HEK293 (cell line): ENCODE results near the gene LILRA5.

Experiments
- CTCF ChIA-PET: fragments of 350-600 bp; formaldehyde crosslinking; extraction: SDS; loops from one replicate; lab custom pipeline; 2021; ENCODE audit warnings: antibody characterized with exemption; lab: Yijun Ruan, JAX
- POLR2A ChIA-PET: fragments of 300-600 bp; formaldehyde crosslinking; extraction: SDS; loops from one replicate; lab custom pipeline; 2020; ENCODE audit warnings: antibody characterized with exemption, inconsistent platforms; lab: Yijun Ruan, JAX
- H3K27ac ChIP-seq: fragments of 200-500 bp; sonication (Bioruptor generic); 2 replicates; pipeline ENCODE4 v1.5.1; 2014; ENCODE audit warnings: low read depth, low read length, control low read depth, inconsistent platforms; ENCODE audit errors: extremely low read depth
- H3K36me3 ChIP-seq, 2 experiments: fragments of 200-500 bp in 1 of 2; sonication (Bioruptor generic) in 1 of 2; 1 replicate in 1 of 2; 2 replicates in 1 of 2; pipeline ENCODE4 v1.5.1; 2014 to 2017; ENCODE audit warnings: inconsistent platforms in 2 of 2, low read length in 2 of 2; ENCODE audit not compliant: control insufficient read depth in 2 of 2, insufficient read depth in 1 of 2
- H3K4me1 ChIP-seq: fragments of 200-500 bp; sonication (Bioruptor generic); 2 replicates; pipeline ENCODE4 v1.5.1; 2014; ENCODE audit warnings: mild to moderate bottlenecking, low read length, inconsistent platforms; ENCODE audit not compliant: control insufficient read depth, insufficient read depth
- H3K4me3 ChIP-seq: 2 replicates; pipeline ENCODE4 v1.5.1; 2011; ENCODE audit warnings: low read depth, mild to moderate bottlenecking, control low read depth, low read length, moderate library complexity
- H3K9me3 ChIP-seq: fragments of 200-500 bp; sonication (Bioruptor generic); 2 replicates; pipeline ENCODE4 v1.5.1; 2014; ENCODE audit warnings: low read depth, low read length, inconsistent platforms; ENCODE audit not compliant: control insufficient read depth, insufficient read depth
- HOXC10 ChIP-seq: sonication (generic); formaldehyde crosslinking; IDR thresholded peaks from 2 replicates; pipeline ENCODE4 v1.8.1; 2023; ENCODE audit warnings: mild to moderate bottlenecking, missing genetic modification reagents
- KLF1 ChIP-seq: fragments of 450-650 bp; formaldehyde crosslinking; IDR thresholded peaks from 2 replicates; pipeline ENCODE4 v1.5.1; 2016; ENCODE audit warnings: missing biosample characterization, missing genetic modification characterization
- KLF10 ChIP-seq: fragments of 450-650 bp; IDR thresholded peaks from 2 replicates; pipeline ENCODE4 v1.5.1; 2018; ENCODE audit warnings: missing biosample characterization, mild to moderate bottlenecking, missing genetic modification characterization
- SCRT2 ChIP-seq: fragments of 450-650 bp; formaldehyde crosslinking; IDR thresholded peaks from 2 replicates; pipeline ENCODE4 v1.5.1; 2016; ENCODE audit warnings: missing biosample characterization, missing genetic modification characterization
- SETDB1 ChIP-seq: IDR thresholded peaks from one replicate; pipeline ENCODE4 v1.6.1; 2017; ENCODE audit warnings: mild to moderate bottlenecking, low read length, moderate library complexity, mixed read lengths; ENCODE audit not compliant: insufficient read length
- SP2 ChIP-seq: fragments of 450-650 bp; formaldehyde crosslinking; IDR thresholded peaks from 2 replicates; pipeline ENCODE4 v1.5.1; 2016; ENCODE audit warnings: missing biosample characterization, missing genetic modification characterization
- TRIM28 ChIP-seq: IDR thresholded peaks from 2 replicates; pipeline ENCODE4 v1.6.1; 2011; ENCODE audit warnings: low read length, control low read depth, borderline replicate concordance
- ZEB2 ChIP-seq: fragments of 450-650 bp; formaldehyde crosslinking; IDR thresholded peaks from 2 replicates; pipeline ENCODE4 v1.5.1; 2016; ENCODE audit warnings: missing biosample characterization, missing genetic modification characterization
- ZFP37 ChIP-seq: fragments of 450-650 bp; formaldehyde crosslinking; IDR thresholded peaks from 2 replicates; pipeline ENCODE4 v1.5.1; 2016; ENCODE audit warnings: missing biosample characterization, missing genetic modification characterization
- ZFP69B ChIP-seq: fragments of 450-650 bp; formaldehyde crosslinking; IDR thresholded peaks from 2 replicates; pipeline ENCODE4 v1.5.1; 2016; ENCODE audit warnings: missing biosample characterization, missing genetic modification characterization
- ZNF112 ChIP-seq: fragments of 450-650 bp; formaldehyde crosslinking; IDR thresholded peaks from 2 replicates; pipeline ENCODE4 v1.5.0; 2017; ENCODE audit warnings: missing biosample characterization, missing genetic modification characterization
- ZNF133 ChIP-seq: fragments of 450-650 bp; formaldehyde crosslinking; IDR thresholded peaks from 2 replicates; pipeline ENCODE4 v1.5.1; 2016; ENCODE audit warnings: missing biosample characterization, missing genetic modification characterization
- ZNF155 ChIP-seq: fragments of 450-650 bp; formaldehyde crosslinking; IDR thresholded peaks from 2 replicates; pipeline ENCODE4 v1.5.1; 2016; ENCODE audit warnings: missing biosample characterization, missing genetic modification characterization
- ZNF169 ChIP-seq: fragments of 450-650 bp; formaldehyde crosslinking; IDR thresholded peaks from 2 replicates; pipeline ENCODE4 v1.5.1; 2016; ENCODE audit warnings: missing biosample characterization, missing genetic modification characterization
- ZNF280D ChIP-seq: fragments of 450-650 bp; formaldehyde crosslinking; IDR thresholded peaks from 2 replicates; pipeline ENCODE4 v1.5.1; 2016; ENCODE audit warnings: missing biosample characterization, missing genetic modification characterization
- ZNF391 ChIP-seq: fragments of 450-650 bp; formaldehyde crosslinking; IDR thresholded peaks from 2 replicates; pipeline ENCODE4 v1.5.1; 2016; ENCODE audit warnings: low read depth, missing biosample characterization, missing genetic modification characterization, borderline replicate concordance
- ZNF394 ChIP-seq: fragments of 450-650 bp; formaldehyde crosslinking; IDR thresholded peaks from 2 replicates; pipeline ENCODE4 v1.5.1; 2016; ENCODE audit warnings: missing biosample characterization, missing genetic modification characterization, mild to moderate bottlenecking, moderate library complexity, borderline replicate concordance
- ZNF416 ChIP-seq: fragments of 450-650 bp; formaldehyde crosslinking; IDR thresholded peaks from 2 replicates; pipeline ENCODE4 v1.5.1; 2016; ENCODE audit warnings: missing biosample characterization, missing genetic modification characterization
- ZNF501 ChIP-seq: fragments of 450-650 bp; formaldehyde crosslinking; IDR thresholded peaks from 2 replicates; pipeline ENCODE4 v1.5.1; 2016; ENCODE audit warnings: missing biosample characterization, missing genetic modification characterization
- ZNF521 ChIP-seq: fragments of 450-650 bp; formaldehyde crosslinking; IDR thresholded peaks from 2 replicates; pipeline ENCODE4 v1.5.1; 2017; ENCODE audit warnings: missing biosample characterization, mild to moderate bottlenecking, missing genetic modification characterization
- ZNF544 ChIP-seq: fragments of 450-650 bp; formaldehyde crosslinking; IDR thresholded peaks from 2 replicates; pipeline ENCODE4 v1.5.0; 2017; ENCODE audit warnings: missing biosample characterization, missing genetic modification characterization
- ZNF571 ChIP-seq: fragments of 450-650 bp; formaldehyde crosslinking; IDR thresholded peaks from 2 replicates; pipeline ENCODE4 v1.5.0; 2017; ENCODE audit warnings: missing biosample characterization, missing genetic modification characterization
- ZNF585B ChIP-seq: fragments of 450-650 bp; formaldehyde crosslinking; IDR thresholded peaks from 2 replicates; pipeline ENCODE4 v1.5.1; 2016; ENCODE audit warnings: missing biosample characterization, missing genetic modification characterization
- ZNF624 ChIP-seq: fragments of 450-650 bp; formaldehyde crosslinking; IDR thresholded peaks from 2 replicates; pipeline ENCODE4 v1.5.1; 2017; ENCODE audit warnings: missing biosample characterization, missing genetic modification characterization
- ZNF747 ChIP-seq: fragments of 450-650 bp; formaldehyde crosslinking; IDR thresholded peaks from 2 replicates; pipeline ENCODE4 v1.5.1; 2016; ENCODE audit warnings: missing biosample characterization, missing genetic modification characterization
- ZNF776 ChIP-seq: fragments of 450-650 bp; formaldehyde crosslinking; IDR thresholded peaks from 2 replicates; pipeline ENCODE4 v1.5.0; 2017; ENCODE audit warnings: missing biosample characterization, missing genetic modification characterization, borderline replicate concordance
- ZSCAN30 ChIP-seq: fragments of 450-650 bp; IDR thresholded peaks from 2 replicates; pipeline ENCODE4 v1.5.1; 2018; ENCODE audit warnings: missing biosample characterization, mild to moderate bottlenecking, missing genetic modification characterization, moderate library complexity
- TF ChIP-seq, protein P1 (sequence below): fragments of 450-650 bp; formaldehyde crosslinking; IDR thresholded peaks from 2 replicates; pipeline ENCODE4 v1.5.1; 2017; ENCODE audit warnings: missing biosample characterization, missing genetic modification characterization
- TF ChIP-seq, protein P2 (sequence below): fragments of 450-650 bp; formaldehyde crosslinking; IDR thresholded peaks from 2 replicates; pipeline ENCODE4 v1.5.1; 2016; ENCODE audit warnings: missing biosample characterization, missing genetic modification characterization
- TF ChIP-seq, protein P3 (sequence below): fragments of 450-650 bp; formaldehyde crosslinking; IDR thresholded peaks from 2 replicates; pipeline ENCODE4 v1.5.1; 2016; ENCODE audit warnings: missing biosample characterization, missing genetic modification characterization
- TF ChIP-seq, protein P4 (sequence below): fragments of 450-650 bp; IDR thresholded peaks from 2 replicates; pipeline ENCODE4 v1.5.1; 2018; ENCODE audit warnings: missing biosample characterization, mild to moderate bottlenecking, missing genetic modification characterization
- TF ChIP-seq, protein P5 (sequence below): fragments of 450-650 bp; formaldehyde crosslinking; IDR thresholded peaks from 2 replicates; pipeline ENCODE4; 2016; ENCODE audit warnings: missing biosample characterization, missing genetic modification characterization

LILRA5 gene

DNA sequence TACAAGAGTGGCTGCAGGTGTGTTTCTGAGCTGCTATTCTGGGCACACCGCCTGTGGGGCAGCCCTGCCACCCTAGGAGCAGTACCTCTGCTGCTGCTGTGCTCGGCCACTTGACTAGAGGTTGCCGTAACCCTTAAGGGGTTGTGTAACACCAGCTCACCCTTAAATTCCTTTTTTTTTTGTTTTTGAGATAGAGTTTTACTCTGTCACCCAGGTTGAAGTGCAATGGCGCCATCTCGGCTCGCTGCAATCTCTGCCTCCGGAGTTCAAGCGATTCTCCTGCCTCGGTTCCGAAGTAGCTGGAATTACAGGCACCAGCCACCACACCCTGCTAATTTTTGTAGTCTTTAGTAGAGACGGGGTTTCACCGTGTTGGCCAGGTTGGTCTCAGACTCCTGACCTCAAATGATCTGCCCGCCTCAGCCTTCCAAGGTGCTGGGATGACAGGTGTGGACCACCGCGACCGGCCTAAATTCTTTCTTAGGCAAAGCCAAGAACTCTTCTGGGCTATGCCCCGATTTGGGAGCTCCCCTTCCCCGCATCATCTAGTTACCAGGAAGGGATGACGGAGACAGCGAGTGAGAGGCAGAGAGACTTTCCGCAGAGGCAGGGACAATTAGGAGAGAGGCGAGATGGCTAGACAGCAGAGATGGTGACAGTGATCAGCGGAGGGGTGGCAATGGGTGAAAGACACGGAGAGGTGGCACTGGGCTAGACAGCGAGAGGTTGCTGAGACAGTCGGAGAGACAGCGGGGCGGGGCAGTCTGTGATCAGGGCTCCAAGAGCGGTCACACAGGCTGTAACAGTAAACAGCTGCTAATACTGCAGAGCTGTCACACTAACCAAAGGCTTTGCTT lies 4.4 kb upstream of the LILRA5 start (continued):
- TF ChIP-seq, protein P1, sequence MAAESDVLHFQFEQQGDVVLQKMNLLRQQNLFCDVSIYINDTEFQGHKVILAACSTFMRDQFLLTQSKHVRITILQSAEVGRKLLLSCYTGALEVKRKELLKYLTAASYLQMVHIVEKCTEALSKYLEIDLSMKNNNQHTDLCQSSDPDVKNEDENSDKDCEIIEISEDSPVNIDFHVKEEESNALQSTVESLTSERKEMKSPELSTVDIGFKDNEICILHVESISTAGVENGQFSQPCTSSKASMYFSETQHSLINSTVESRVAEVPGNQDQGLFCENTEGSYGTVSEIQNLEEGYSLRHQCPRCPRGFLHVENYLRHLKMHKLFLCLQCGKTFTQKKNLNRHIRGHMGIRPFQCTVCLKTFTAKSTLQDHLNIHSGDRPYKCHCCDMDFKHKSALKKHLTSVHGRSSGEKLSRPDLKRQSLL (tag by site-specific recombination) = no peak
- TF ChIP-seq ZNF624 (no peak), HOXC10 (CRISPR knock-in tag) (no peak)

GRCh38 chr19:54316746-54317107 lies 3.8 kb upstream of the LILRA5 start:
- CTCF ChIA-PET = interaction anchor here (0.5 to 2.3 kb wide), 6 partner anchors 8 to 144 kb away, joined by 3 to 10 read pairs (median 4); partner anchors contain the start of gene TMC4
- no peaks in the 10 kb centered on the region; the same call in 1 of the 2 replicates for H3K9me3 ChIP-seq

DNA sequence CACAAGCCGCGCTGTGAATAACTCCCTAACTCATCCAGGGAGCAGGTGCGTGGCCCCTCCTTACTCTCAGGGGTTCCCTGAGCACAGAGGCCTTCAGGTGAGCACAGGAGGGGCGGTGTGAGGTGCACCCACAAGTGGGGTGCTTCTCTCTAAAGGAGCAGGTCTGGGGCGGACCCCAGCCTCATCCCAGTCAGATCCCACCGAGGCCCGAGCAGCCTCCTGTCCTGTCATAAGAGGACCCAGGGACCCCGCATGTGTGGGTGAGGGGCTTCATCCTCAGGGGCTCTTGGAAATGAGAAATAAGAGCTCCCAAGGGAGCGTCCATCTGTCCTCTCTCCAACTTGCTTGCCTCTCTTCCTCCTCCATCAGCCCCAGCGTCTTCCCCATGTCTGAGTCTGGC lies 3.0 kb upstream of the LILRA5 start:
- H3K9me3 ChIP-seq = no peaks in the 10 kb centered on the region
- H3K4me1 ChIP-seq = no peaks in the 10 kb centered on the region
- ChIA-PET POLR2A (interaction anchor here (1.1 kb wide), 1 partner anchor 115 kb away, joined by 3 read pairs; no protein-coding TSS in a partner anchor), CTCF (interaction anchor here (0.5 to 2.3 kb wide), 2 partner anchors 8 to 143 kb away, joined by 4 to 10 read pairs; partner anchors contain the start of gene TMC4)
- H3K4me3 ChIP-seq = no peak overlapping the region
- no peaks in the 10 kb centered on the region for H3K36me3 ChIP-seq
- no peak overlapping the region for H3K27ac ChIP-seq
- TF ChIP-seq ZNF394 (tag by site-specific recombination) = no peak
- no peak for TF ChIP-seq ZNF391 (tag by site-specific recombination)
- TF ChIP-seq, protein P2, sequence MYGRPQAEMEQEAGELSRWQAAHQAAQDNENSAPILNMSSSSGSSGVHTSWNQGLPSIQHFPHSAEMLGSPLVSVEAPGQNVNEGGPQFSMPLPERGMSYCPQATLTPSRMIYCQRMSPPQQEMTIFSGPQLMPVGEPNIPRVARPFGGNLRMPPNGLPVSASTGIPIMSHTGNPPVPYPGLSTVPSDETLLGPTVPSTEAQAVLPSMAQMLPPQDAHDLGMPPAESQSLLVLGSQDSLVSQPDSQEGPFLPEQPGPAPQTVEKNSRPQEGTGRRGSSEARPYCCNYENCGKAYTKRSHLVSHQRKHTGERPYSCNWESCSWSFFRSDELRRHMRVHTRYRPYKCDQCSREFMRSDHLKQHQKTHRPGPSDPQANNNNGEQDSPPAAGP (tag by site-specific recombination) = no peak
- no peak for TF ChIP-seq ZNF501 (tag by site-specific recombination)
- TF ChIP-seq ZNF133 = no peak
- TF ChIP-seq, protein P3, sequence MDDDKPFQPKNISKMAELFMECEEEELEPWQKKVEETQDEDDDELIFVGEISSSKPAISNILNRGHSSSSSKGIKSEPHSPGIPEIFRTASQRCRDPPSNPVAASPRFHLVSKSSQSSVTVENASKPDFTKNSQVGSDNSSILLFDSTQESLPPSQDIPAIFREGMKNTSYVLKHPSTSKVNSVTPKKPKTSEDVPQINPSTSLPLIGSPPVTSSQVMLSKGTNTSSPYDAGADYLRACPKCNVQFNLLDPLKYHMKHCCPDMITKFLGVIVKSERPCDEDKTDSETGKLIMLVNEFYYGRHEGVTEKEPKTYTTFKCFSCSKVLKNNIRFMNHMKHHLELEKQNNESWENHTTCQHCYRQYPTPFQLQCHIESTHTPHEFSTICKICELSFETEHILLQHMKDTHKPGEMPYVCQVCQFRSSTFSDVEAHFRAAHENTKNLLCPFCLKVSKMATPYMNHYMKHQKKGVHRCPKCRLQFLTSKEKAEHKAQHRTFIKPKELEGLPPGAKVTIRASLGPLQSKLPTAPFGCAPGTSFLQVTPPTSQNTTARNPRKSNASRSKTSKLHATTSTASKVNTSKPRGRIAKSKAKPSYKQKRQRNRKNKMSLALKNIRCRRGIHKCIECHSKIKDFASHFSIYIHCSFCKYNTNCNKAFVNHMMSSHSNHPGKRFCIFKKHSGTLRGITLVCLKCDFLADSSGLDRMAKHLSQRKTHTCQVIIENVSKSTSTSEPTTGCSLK (tag by site-specific recombination) = no peak
- no peak for TF ChIP-seq ZNF280D (tag by site-specific recombination)
- no peak for TF ChIP-seq ZEB2 (tag by site-specific recombination)
- no peak for TF ChIP-seq ZNF747
- no peak for TF ChIP-seq ZFP69B (tag by site-specific recombination)

More at GRCh38 chr19:54316746-54317107, 3.8 kb upstream of the LILRA5 start:
- TF ChIP-seq ZNF571 (tag by site-specific recombination) (no peak), ZSCAN30 (tag by site-specific recombination) (no peak), ZNF776 (tag by site-specific recombination) (no peak), SCRT2 (no peak), KLF1 (tag by site-specific recombination) (no peak), ZNF521 (tag by site-specific recombination) (no peak), ZFP37 (tag by site-specific recombination) (no peak), ZNF585B (no peak), ZNF112 (tag by site-specific recombination) (no peak), ZNF544 (tag by site-specific recombination) (no peak), KLF10 (tag by site-specific recombination) (no peak), ZNF155 (tag by site-specific recombination) (no peak), SP2 (tag by site-specific recombination) (no peak), ZNF169 (tag by site-specific recombination) (no peak), SETDB1 (no peak), ZNF416 (no peak), TRIM28 (no peak)
- TF ChIP-seq, protein P4, sequence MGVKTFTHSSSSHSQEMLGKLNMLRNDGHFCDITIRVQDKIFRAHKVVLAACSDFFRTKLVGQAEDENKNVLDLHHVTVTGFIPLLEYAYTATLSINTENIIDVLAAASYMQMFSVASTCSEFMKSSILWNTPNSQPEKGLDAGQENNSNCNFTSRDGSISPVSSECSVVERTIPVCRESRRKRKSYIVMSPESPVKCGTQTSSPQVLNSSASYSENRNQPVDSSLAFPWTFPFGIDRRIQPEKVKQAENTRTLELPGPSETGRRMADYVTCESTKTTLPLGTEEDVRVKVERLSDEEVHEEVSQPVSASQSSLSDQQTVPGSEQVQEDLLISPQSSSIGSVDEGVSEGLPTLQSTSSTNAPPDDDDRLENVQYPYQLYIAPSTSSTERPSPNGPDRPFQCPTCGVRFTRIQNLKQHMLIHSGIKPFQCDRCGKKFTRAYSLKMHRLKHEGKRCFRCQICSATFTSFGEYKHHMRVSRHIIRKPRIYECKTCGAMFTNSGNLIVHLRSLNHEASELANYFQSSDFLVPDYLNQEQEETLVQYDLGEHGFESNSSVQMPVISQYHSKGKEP = no peak
- TF ChIP-seq, protein P5, sequence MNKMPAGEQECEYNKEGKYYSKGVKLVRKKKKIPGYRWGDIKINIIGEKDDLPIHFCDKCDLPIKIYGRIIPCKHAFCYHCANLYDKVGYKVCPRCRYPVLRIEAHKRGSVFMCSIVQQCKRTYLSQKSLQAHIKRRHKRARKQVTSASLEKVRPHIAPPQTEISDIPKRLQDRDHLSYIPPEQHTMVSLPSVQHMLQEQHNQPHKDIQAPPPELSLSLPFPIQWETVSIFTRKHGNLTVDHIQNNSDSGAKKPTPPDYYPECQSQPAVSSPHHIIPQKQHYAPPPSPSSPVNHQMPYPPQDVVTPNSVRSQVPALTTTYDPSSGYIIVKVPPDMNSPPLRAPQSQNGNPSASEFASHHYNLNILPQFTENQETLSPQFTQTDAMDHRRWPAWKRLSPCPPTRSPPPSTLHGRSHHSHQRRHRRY (tag by site-specific recombination) = no peak
- POLR2A ChIA-PET = interaction anchor here (1.1 kb wide), 1 partner anchor 115 kb away, joined by 3 read pairs; no protein-coding TSS in a partner anchor
- no peak overlapping the region for H3K4me3 ChIP-seq
- H3K27ac ChIP-seq = no peak overlapping the region
- H3K36me3 ChIP-seq = no peaks in the 10 kb centered on the region
- H3K4me1 ChIP-seq = no peaks in the 10 kb centered on the region
